Upper lobe of right lung (tissue), 1 donor: ENCODE data around the gene PARD3. TPM values are rescaled to one million over a fixed set of nuclear protein-coding genes. Genes with fewer than 3 reads are reported as not detected.

Experiments
- ATAC-seq: fragments of 200-7000 bp; cut with Tn5 transposase; one replicate; pipeline ENCODE4 v1.9.1; 2020; ENCODE audit warnings: mild to moderate bottlenecking, moderate library complexity
- DNase-seq: peaks from one replicate; pipeline ENCODE4 v3.0.0-alpha.2; 2020
- H3K27ac ChIP-seq: fragments of 200-600 bp; one replicate; pipeline ENCODE4 v1.8.0; 2022
- H3K27me3 ChIP-seq: fragments of 200-600 bp; one replicate; pipeline ENCODE4 v1.8.0; 2022; ENCODE audit warnings: mild to moderate bottlenecking
- H3K36me3 ChIP-seq: fragments of 200-600 bp; one replicate; pipeline ENCODE4 v1.8.0; 2022
- H3K4me1 ChIP-seq: fragments of 200-600 bp; one replicate; pipeline ENCODE4 v1.8.0; 2022
- H3K4me3 ChIP-seq: fragments of 200-600 bp; one replicate; pipeline ENCODE4 v1.8.0; 2022; ENCODE audit warnings: mild to moderate bottlenecking
- H3K9me3 ChIP-seq: fragments of 200-600 bp; one replicate; pipeline ENCODE4 v1.8.0; 2022
- intact Hi-C: fragments of 100-400 bp; cut with DNase I; formaldehyde crosslinking; loops from one replicate; pipeline ENCODE4 v1.11.0; 2022
- total RNA-seq: library from RNA; stranded (reverse); fragmentation: NEBNext Ultra II Directional; extraction: Animal tissue kit (Norgen Biotek cat#: 25700); gene quantifications from one replicate; pipeline ENCODE4 v1.2.1, GENCODE V29; 2021
- TF ChIP-seq, protein P1 (sequence below): fragments of 200-600 bp; IDR thresholded peaks from one replicate; pipeline ENCODE4 v1.8.0; 2022; ENCODE audit warnings: antibody characterized with exemption
- donor health status: DM: no; HTN: yes; CAD: no; lungs with severe emphysema.

Gene PARD3
- total RNA-seq, 1 donor from 2014 or later = 38.5 TPM

DNA sequence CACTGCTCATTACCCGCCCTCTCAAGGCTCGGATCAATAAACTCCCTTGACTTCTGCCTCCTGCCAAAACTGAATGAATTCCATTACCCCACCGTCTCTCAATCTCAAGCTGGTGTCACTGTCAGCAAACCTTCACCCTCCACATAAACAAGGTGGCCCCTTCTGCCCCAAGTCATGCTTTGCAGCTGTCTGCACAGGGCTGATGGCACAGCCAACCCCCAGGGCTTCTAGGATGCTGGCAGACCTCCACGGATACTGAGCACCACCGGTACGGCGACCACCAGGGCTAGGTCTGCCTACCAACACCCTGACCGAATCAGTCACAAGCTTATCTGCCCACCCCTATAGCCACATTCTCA lies 46.1 kb downstream of the PARD3 start:
- ATAC-seq = no peak
- Histone ChIP-seq H3K9me3 (no peaks in the 10 kb centered on the region), H3K36me3 (no peaks in the 10 kb centered on the region), H3K27me3 (no peaks in the 10 kb centered on the region), H3K4me3 (no peak overlapping the region), H3K27ac (no peak overlapping the region), H3K4me1 (peaks cover 23% of the 10 kb centered on the region)
- TF ChIP-seq, protein P1, sequence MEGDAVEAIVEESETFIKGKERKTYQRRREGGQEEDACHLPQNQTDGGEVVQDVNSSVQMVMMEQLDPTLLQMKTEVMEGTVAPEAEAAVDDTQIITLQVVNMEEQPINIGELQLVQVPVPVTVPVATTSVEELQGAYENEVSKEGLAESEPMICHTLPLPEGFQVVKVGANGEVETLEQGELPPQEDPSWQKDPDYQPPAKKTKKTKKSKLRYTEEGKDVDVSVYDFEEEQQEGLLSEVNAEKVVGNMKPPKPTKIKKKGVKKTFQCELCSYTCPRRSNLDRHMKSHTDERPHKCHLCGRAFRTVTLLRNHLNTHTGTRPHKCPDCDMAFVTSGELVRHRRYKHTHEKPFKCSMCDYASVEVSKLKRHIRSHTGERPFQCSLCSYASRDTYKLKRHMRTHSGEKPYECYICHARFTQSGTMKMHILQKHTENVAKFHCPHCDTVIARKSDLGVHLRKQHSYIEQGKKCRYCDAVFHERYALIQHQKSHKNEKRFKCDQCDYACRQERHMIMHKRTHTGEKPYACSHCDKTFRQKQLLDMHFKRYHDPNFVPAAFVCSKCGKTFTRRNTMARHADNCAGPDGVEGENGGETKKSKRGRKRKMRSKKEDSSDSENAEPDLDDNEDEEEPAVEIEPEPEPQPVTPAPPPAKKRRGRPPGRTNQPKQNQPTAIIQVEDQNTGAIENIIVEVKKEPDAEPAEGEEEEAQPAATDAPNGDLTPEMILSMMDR = no peak
- intact Hi-C loops = no loop called here
- no peak for DNase-seq

DNA sequence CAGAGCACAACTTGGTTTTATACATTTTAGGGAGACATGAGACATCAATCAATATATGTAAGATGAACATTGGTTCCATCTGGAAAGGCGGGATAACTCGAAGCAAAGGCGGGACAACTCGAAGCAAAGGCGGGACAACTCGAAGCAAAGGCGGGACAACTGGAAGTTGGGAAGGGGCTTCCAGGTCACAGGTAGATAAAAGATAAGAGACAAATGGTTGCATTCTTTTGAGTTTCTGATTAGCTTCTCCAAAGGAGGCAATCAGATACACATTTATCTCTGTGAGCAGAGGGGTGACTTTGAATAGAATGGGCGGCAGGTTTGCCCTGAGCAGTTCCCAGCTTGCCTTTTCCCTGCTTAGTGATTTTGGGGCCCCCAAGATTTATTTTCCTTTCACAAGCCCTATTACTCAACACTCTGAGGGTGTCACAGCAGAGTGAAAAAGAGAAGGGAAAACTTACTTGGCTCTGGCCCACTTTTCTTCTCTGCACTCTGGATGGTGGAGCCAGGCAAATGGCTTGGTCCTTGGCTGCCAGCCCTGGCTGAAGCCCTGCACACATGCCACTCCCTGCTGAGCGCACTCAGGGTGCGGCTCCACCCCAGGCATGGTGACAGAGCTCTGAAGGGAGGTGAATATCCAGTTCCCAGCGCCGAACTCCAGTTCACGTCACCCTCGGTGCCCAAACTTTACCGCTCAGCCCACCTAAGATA lies 46.7 kb downstream of the PARD3 start:
- Histone ChIP-seq H3K36me3 (no peaks in the 10 kb centered on the region), H3K4me1 (peaks cover 23% of the 10 kb centered on the region), H3K27ac (no peak overlapping the region), H3K4me3 (no peak overlapping the region), H3K27me3 (no peaks in the 10 kb centered on the region), H3K9me3 (no peaks in the 10 kb centered on the region)
- intact Hi-C loops = no loop called here
- TF ChIP-seq, protein P1 = no peak
- ATAC-seq (peak; percentile 99), DNase-seq (peak; percentile 91)

DNA sequence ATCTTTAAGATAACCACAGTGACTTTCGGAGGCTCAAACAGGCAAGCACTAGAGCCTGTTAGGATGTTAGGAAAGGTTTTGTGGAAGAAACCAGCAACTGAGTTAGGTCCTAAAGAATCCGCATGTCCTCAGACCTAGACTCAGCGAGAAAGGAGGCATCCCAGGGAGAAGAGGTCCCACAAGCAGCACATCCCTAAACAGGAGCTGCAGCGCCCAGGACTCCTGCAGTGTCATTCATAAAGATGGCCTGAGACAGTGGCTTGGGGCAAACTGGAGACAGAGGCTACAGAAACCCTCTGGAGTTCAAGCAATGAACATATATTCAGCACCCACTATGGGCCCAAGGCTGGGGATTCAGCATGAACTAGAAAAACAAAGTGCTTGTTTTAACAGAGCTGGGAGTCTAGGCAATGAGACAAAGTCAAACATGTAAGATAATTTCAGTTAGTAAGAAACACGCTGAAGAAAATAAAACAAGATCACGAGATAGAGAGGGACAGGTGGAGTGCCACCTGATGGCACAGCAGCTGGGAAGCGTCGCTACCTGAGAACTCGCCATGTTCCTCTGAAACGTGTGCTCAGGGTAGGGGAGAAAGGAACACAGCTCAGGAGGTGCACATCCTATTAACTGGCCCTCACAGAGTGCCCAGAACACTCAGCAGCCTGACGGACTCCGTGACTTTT lies 48.1 kb downstream of the PARD3 start:
- no peak for DNase-seq
- TF ChIP-seq, protein P1 = no peak
- ATAC-seq = no peak
- intact Hi-C loops = no loop called here
- no peak overlapping the region for H3K4me3 ChIP-seq
- H3K4me1 ChIP-seq = peaks cover 23% of the 10 kb centered on the region
- H3K27me3 ChIP-seq = no peaks in the 10 kb centered on the region
- no peak overlapping the region for H3K27ac ChIP-seq
- H3K9me3 ChIP-seq = no peaks in the 10 kb centered on the region
- no peaks in the 10 kb centered on the region for H3K36me3 ChIP-seq

DNA sequence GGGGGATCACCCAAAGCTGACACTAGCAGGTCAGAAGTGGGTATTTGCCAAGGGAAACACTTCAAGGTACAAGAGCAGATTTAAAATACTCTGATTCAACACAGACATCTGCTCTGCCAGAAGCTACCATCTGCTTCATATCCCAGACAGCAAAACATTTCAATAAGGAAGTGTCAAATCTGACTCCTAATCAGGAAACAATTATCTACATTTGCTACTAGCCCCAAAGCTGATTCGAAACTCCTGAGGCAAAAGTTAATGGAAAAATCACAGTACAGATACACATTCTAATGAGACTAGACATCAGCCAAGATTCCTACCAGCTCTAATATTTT lies 48.9 kb downstream of the PARD3 start:
- Histone ChIP-seq H3K27ac (no peak overlapping the region), H3K4me1 (peaks cover 23% of the 10 kb centered on the region), H3K27me3 (no peaks in the 10 kb centered on the region), H3K9me3 (no peaks in the 10 kb centered on the region), H3K36me3 (no peaks in the 10 kb centered on the region), H3K4me3 (no peak overlapping the region)
- DNase-seq (no peak), ATAC-seq (no peak)
- TF ChIP-seq, protein P1 = no peak
- intact Hi-C loops = no loop called here

DNA sequence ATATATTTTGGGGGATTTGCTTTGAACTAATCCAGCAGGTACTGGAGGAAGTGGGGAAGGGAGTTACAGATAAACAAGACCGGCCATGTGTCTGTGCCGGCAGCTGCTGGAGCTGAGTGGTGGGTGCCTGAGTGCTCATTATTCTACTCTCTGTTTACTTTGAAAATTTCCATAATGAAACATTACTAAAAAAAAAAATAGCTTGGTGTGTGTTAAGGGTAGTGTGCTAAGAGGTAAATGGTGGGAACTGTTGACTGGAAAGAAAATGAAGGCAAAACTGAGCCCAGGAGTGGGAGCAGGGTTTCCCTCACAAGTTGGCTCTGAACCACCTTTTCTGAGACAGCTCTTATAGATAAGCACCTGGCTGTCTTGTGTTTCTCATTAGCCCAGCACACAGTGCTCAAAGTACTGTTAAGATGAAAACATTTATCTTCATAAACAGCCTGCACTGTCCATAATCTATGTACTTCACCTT lies 50.6 kb downstream of the PARD3 start:
- Histone ChIP-seq H3K36me3 (no peaks in the 10 kb centered on the region), H3K9me3 (no peaks in the 10 kb centered on the region), H3K27ac (no peak overlapping the region), H3K27me3 (no peaks in the 10 kb centered on the region), H3K4me3 (no peak overlapping the region), H3K4me1 (peaks cover 23% of the 10 kb centered on the region)
- intact Hi-C loops = no loop called here
- DNase-seq = no peak
- ATAC-seq = no peak
- TF ChIP-seq, protein P1 = no peak
